ENCODE measurements around the gene HNRNPAB.

The HNRNPAB gene

DNA sequence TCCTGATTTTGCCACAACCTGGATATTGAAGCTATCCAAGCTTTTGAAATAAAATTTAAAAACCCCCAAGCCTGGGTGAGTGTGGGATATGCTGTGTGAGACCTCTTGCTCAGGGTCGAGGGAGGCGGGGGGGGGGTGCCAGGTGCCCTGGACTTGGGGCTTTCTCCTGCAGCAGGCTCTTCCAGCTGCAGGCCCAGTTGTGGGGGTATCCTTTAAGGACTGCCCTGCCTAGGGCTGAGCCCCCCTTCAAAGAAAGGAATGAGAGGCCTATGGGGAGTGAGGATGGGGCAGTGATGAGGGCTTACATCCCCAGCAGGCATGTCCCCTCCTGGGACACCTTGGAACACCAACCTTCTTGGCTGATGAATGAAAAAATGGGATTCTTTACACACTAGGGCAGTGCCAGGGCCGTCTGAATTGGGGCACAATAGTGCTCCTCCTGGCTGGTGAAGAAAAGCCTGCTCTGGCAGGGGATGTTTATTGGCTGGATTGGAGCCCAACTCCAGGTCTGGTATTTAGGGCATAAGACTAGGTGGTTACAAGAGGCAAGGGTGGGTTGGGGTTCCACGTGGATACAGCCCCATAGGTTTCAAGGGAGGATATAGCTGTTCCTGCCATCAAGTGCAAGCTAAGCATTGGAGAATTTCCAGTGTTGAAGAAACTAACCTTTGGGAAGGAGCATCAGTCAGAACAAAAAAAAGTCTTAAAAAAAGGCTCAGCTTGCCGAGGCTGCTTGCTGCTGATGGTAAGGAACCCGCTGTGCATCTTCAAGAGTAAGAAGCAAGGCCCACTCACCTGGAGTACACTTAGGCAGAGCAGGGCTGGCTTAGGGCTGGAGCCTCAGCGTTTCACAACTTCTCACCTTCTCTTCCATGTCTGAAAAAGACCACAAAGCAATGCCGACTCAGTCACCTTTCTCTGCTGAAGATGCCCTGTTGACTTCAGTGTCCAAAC lies 7.0 kb downstream of the HNRNPAB start:
- H3K4me2 ChIP-seq (ENCODE audit: low read length, poor library complexity, severe bottlenecking): no peak overlapping the region
- H3K14ac ChIP-seq (ENCODE audit: low read length in 2 of 2): no peak overlapping the region
- H3K27ac ChIP-seq (ENCODE audit: low read length, poor library complexity, severe bottlenecking): no peak overlapping the region
- peaks cover 14% of the 10 kb centered on the region for H3K4me1 ChIP-seq (ENCODE audit: control insufficient read depth, insufficient read depth, low read depth, low read length)
- H2BK12ac ChIP-seq (ENCODE audit: low read length in 2 of 2): no peak overlapping the region
- no peaks in the 10 kb centered on the region for H3K27me3 ChIP-seq (ENCODE audit: control insufficient read depth in 1 of 2, insufficient read depth in 1 of 2, low read length in 2 of 2)
- no peak overlapping the region for H4K91ac ChIP-seq (ENCODE audit: low read length)
- peaks cover 37% of the 10 kb centered on the region for H3K79me1 ChIP-seq (replicated peaks; ENCODE audit: low read length, poor library complexity, severe bottlenecking)
- H3K18ac ChIP-seq (ENCODE audit: low read depth in 1 of 2, low read length in 2 of 2): no peak overlapping the region
- H3K4me3 ChIP-seq (ENCODE audit: insufficient read depth in 1 of 2, low read depth in 1 of 2, low read length in 2 of 2): no peak overlapping the region
- no peak overlapping the region for H2BK5ac ChIP-seq (ENCODE audit: low read depth, low read length, poor library complexity, severe bottlenecking)
- H3K9ac ChIP-seq (ENCODE audit: low read length): no peak overlapping the region
- H2BK120ac ChIP-seq (ENCODE audit: low read depth, low read length): no peak overlapping the region
- peak overlapping the region; percentile 48 for H4K8ac ChIP-seq (ENCODE audit: low read length)
- no peak overlapping the region for H3K23ac ChIP-seq (ENCODE audit: low read length in 2 of 2)
- no peak overlapping the region for H2AK5ac ChIP-seq (ENCODE audit: low read length, severe bottlenecking)
- peaks cover 91 to 100% of the 10 kb centered on the region in 2 experiments for H3K36me3 ChIP-seq (ENCODE audit: control insufficient read depth in 1 of 2, insufficient read depth in 2 of 2, low read depth in 1 of 2, low read length in 2 of 2)
- H3K4ac ChIP-seq (ENCODE audit: low read depth in 1 of 2, low read length in 2 of 2): no peak overlapping the region
- no peak overlapping the region for H2BK15ac ChIP-seq (ENCODE audit: low read depth, poor library complexity, severe bottlenecking)
- H2AFZ ChIP-seq (ENCODE audit: low read depth, low read length): no peak overlapping the region
- WGBS: 90% methylated on average over 8 of the region's 8 CpGs
- no peak for DNase-seq
- H3K9me3 ChIP-seq (ENCODE audit: control insufficient read depth, low read length): no peaks in the 10 kb centered on the region

DNA sequence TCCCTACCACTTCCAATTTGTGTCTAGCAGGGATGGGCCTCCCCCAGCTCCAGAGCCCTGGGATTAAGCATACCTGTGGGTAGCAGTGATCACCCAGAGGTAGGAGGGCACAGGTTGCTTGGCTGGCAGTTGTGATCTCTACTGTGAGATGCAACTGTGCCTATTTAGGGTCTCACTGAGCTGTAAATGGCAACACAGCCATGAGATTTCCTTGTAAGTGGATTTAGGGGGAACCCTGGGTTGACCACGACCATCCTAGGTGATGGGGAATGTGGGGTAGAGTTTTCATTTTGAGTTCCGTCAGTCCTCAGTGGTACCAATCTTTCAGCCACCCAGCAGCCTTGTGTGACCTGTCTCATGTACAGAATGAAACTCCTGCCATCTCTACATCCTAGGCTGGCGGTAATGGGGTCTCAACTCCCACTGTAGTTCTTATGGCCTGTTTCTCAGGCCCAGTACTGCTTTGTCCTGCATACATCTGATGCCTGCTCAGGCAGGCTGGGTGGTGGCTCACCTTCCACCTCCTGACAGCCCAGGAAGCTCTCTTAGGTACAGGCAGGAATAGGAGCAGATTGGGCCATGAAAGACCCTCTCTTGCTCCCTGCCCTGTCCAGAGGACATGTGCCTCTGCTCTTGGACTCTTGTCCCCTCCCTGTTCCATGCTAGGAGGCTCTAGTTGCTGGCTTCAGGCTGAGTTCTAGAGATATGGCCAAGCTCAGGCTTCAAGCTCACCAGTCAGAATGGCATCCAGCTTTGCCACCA lies 8.1 kb downstream of the HNRNPAB start:
- Histone ChIP-seq H3K23ac (ENCODE audit: low read length in 2 of 2) (peak overlapping the region in 1 of 2 experiments; percentile 13), H2BK12ac (ENCODE audit: low read length in 2 of 2) (no peak overlapping the region), H3K4me1 (ENCODE audit: control insufficient read depth, insufficient read depth, low read depth, low read length) (peaks cover 7% of the 10 kb centered on the region), H3K27ac (ENCODE audit: low read length, poor library complexity, severe bottlenecking) (no peak overlapping the region), H3K4ac (ENCODE audit: low read depth in 1 of 2, low read length in 2 of 2) (no peak overlapping the region), H3K36me3 (ENCODE audit: control insufficient read depth in 1 of 2, insufficient read depth in 2 of 2, low read depth in 1 of 2, low read length in 2 of 2) (peaks cover 90 to 99% of the 10 kb centered on the region in 2 experiments), H2BK120ac (ENCODE audit: low read depth, low read length) (no peak overlapping the region), H3K18ac (ENCODE audit: low read depth in 1 of 2, low read length in 2 of 2) (peak overlapping the region in 1 of 2 experiments; percentile 21), H2AFZ (ENCODE audit: low read depth, low read length) (no peak overlapping the region), H2AK5ac (ENCODE audit: low read length, severe bottlenecking) (no peak overlapping the region), H3K4me3 (ENCODE audit: insufficient read depth in 1 of 2, low read depth in 1 of 2, low read length in 2 of 2) (no peak overlapping the region), H4K91ac (ENCODE audit: low read length) (no peak overlapping the region), H3K9ac (ENCODE audit: low read length) (no peak overlapping the region), H3K9me3 (ENCODE audit: control insufficient read depth, low read length) (no peaks in the 10 kb centered on the region), H3K79me1 (replicated peaks; ENCODE audit: low read length, poor library complexity, severe bottlenecking) (peaks cover 38% of the 10 kb centered on the region), H3K14ac (ENCODE audit: low read length in 2 of 2) (no peak overlapping the region), H3K4me2 (ENCODE audit: low read length, poor library complexity, severe bottlenecking) (no peak overlapping the region), H4K8ac (ENCODE audit: low read length) (peak overlapping the region; percentile 50), H2BK15ac (ENCODE audit: low read depth, poor library complexity, severe bottlenecking) (no peak overlapping the region), H3K27me3 (ENCODE audit: control insufficient read depth in 1 of 2, insufficient read depth in 1 of 2, low read length in 2 of 2) (no peaks in the 10 kb centered on the region), H2BK5ac (ENCODE audit: low read depth, low read length, poor library complexity, severe bottlenecking) (no peak overlapping the region)
- WGBS: 100% methylated on average over 2 of the region's 3 CpGs
- no peak for DNase-seq

DNA sequence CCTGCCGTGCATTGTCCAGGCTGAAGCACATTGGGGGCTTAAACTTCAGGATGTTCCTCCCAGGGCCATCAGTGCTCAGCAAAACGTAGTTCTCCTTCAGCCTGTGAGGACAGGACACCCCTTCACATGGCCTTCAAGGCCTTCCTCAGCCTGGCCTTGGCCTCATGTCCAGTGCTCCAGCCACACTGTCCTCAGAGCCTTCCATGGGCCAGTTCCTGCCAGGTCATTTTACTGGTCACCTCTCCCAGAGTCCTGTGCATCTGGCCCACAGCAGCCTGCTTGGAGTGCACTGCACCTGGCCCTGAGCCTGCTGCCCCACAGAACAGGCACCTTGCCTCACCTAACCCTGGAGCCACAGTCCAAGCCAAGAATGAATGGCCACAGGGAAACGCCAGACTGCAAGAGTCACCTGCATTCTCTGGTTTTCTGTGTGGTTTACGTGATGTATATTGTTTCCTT lies 8.7 kb downstream of the HNRNPAB start:
- no peak overlapping the region for H2BK15ac ChIP-seq (ENCODE audit: low read depth, poor library complexity, severe bottlenecking)
- H2BK12ac ChIP-seq (ENCODE audit: low read length in 2 of 2): no peak overlapping the region
- no peaks in the 10 kb centered on the region for H3K27me3 ChIP-seq (ENCODE audit: control insufficient read depth in 1 of 2, insufficient read depth in 1 of 2, low read length in 2 of 2)
- H3K4me1 ChIP-seq (ENCODE audit: control insufficient read depth, insufficient read depth, low read depth, low read length): peaks cover 3% of the 10 kb centered on the region
- peak overlapping the region; percentile 52 for H4K8ac ChIP-seq (ENCODE audit: low read length)
- no peak overlapping the region for H3K4me3 ChIP-seq (ENCODE audit: insufficient read depth in 1 of 2, low read depth in 1 of 2, low read length in 2 of 2)
- WGBS: 80% methylated on average over 4 of the region's 4 CpGs
- no peak for DNase-seq
- no peak overlapping the region for H2AK5ac ChIP-seq (ENCODE audit: low read length, severe bottlenecking)
- H3K36me3 ChIP-seq (ENCODE audit: control insufficient read depth in 1 of 2, insufficient read depth in 2 of 2, low read depth in 1 of 2, low read length in 2 of 2): peaks cover 85 to 92% of the 10 kb centered on the region in 2 experiments
- H2BK120ac ChIP-seq (ENCODE audit: low read depth, low read length): no peak overlapping the region
- H3K79me1 ChIP-seq (replicated peaks; ENCODE audit: low read length, poor library complexity, severe bottlenecking): peaks cover 38% of the 10 kb centered on the region
- no peak overlapping the region for H3K27ac ChIP-seq (ENCODE audit: low read length, poor library complexity, severe bottlenecking)
- no peak overlapping the region for H2AFZ ChIP-seq (ENCODE audit: low read depth, low read length)
- no peak overlapping the region for H2BK5ac ChIP-seq (ENCODE audit: low read depth, low read length, poor library complexity, severe bottlenecking)
- no peak overlapping the region for H3K4ac ChIP-seq (ENCODE audit: low read depth in 1 of 2, low read length in 2 of 2)
- no peak overlapping the region for H3K4me2 ChIP-seq (ENCODE audit: low read length, poor library complexity, severe bottlenecking)
- H3K23ac ChIP-seq (ENCODE audit: low read length in 2 of 2): no peak overlapping the region
- no peak overlapping the region for H3K18ac ChIP-seq (ENCODE audit: low read depth in 1 of 2, low read length in 2 of 2)
- no peak overlapping the region for H4K91ac ChIP-seq (ENCODE audit: low read length)
- no peak overlapping the region for H3K14ac ChIP-seq (ENCODE audit: low read length in 2 of 2)
- no peak overlapping the region for H3K9ac ChIP-seq (ENCODE audit: low read length)
- no peaks in the 10 kb centered on the region for H3K9me3 ChIP-seq (ENCODE audit: control insufficient read depth, low read length)

GRCh38 chr5:178213748-178214151 lies 9.4 kb downstream of the HNRNPAB start:
- Histone ChIP-seq H3K27ac (ENCODE audit: low read length, poor library complexity, severe bottlenecking) (no peak overlapping the region), H3K9ac (ENCODE audit: low read length) (no peak overlapping the region), H2BK15ac (ENCODE audit: low read depth, poor library complexity, severe bottlenecking) (no peak overlapping the region), H2BK120ac (ENCODE audit: low read depth, low read length) (no peak overlapping the region), H2BK5ac (ENCODE audit: low read depth, low read length, poor library complexity, severe bottlenecking) (no peak overlapping the region), H3K4ac (ENCODE audit: low read depth in 1 of 2, low read length in 2 of 2) (no peak overlapping the region), H2BK12ac (ENCODE audit: low read length in 2 of 2) (no peak overlapping the region), H3K9me3 (ENCODE audit: control insufficient read depth, low read length) (no peaks in the 10 kb centered on the region), H3K36me3 (ENCODE audit: control insufficient read depth in 1 of 2, insufficient read depth in 2 of 2, low read depth in 1 of 2, low read length in 2 of 2) (peaks cover 81 to 92% of the 10 kb centered on the region in 2 experiments), H3K4me1 (ENCODE audit: control insufficient read depth, insufficient read depth, low read depth, low read length) (peaks cover 2% of the 10 kb centered on the region), H2AFZ (ENCODE audit: low read depth, low read length) (no peak overlapping the region), H3K4me2 (ENCODE audit: low read length, poor library complexity, severe bottlenecking) (no peak overlapping the region), H2AK5ac (ENCODE audit: low read length, severe bottlenecking) (no peak overlapping the region), H4K8ac (ENCODE audit: low read length) (no peak overlapping the region), H3K79me1 (replicated peaks; ENCODE audit: low read length, poor library complexity, severe bottlenecking) (peaks cover 38% of the 10 kb centered on the region), H3K23ac (ENCODE audit: low read length in 2 of 2) (no peak overlapping the region), H4K91ac (ENCODE audit: low read length) (no peak overlapping the region), H3K27me3 (ENCODE audit: control insufficient read depth in 1 of 2, insufficient read depth in 1 of 2, low read length in 2 of 2) (no peaks in the 10 kb centered on the region), H3K14ac (ENCODE audit: low read length in 2 of 2) (no peak overlapping the region), H3K4me3 (ENCODE audit: insufficient read depth in 1 of 2, low read depth in 1 of 2, low read length in 2 of 2) (no peak overlapping the region), H3K18ac (ENCODE audit: low read depth in 1 of 2, low read length in 2 of 2) (no peak overlapping the region)
- WGBS: 93% methylated on average over 8 of the region's 8 CpGs
- no peak for DNase-seq

All from mesenchymal stem cell (in vitro differentiated cells and primary cell).